Gastrocnemius medialis (tissue), 4 donors: ENCODE data around the gene KBTBD6.

Experiments
- CTCF ChIP-seq, 5 experiments: fragments of 450-650 bp in 3 of 5; fragments of 200-600 bp in 2 of 5; sonication (generic) in 2 of 5; IDR thresholded peaks in 4 of 5; conservative IDR thresholded peaks in 1 of 5; 1 replicate in 4 of 5; 2 replicates in 1 of 5; pipeline ENCODE4 v1.5.1; 2016 to 2019; ENCODE audit warnings: antibody characterized with exemption in 5 of 5, mild to moderate bottlenecking in 3 of 5, moderate library complexity in 3 of 5
- POLR2A ChIP-seq, 2 donors: fragments of 450-650 bp; IDR thresholded peaks; one replicate each; pipeline ENCODE4 v1.6.1; 2017; ENCODE audit warnings: antibody characterized with exemption in 2 of 2, mild to moderate bottlenecking in 2 of 2, moderate library complexity in 2 of 2

DNA sequence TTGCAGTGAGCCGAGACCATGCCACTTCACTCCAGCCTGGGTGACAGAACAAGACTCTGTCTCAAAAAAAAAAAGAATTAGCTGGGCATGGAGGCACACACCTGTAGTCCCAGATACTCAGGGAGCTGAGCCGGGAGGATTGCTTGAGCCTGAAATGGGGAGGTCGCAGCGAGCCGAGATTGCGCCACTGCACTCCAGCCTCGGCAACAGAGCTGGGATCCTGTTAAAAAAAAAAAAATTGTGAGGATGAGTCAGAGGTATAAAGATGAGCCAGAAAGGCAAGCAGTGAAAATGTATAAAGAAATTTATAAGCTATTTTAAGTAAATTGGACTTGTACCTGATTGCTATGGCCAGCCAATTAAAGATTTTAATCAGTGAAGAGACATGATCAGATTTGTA is 21.1 kb downstream of the KBTBD6 start:
- TF ChIP-seq CTCF (IDR thresholded peaks at IDR 0.05 in 4 of 5, conservative IDR thresholded peaks at IDR 0.05 in 1 of 5) (no peak), POLR2A (IDR thresholded peaks at IDR 0.05) (no peak)
